Epithelial cell of prostate (primary cell): ENCODE measurements around the gene LRRC26.

Experiments used
- DNase-seq: peaks from one replicate; pipeline ENCODE4 v3.0.0-alpha.2; 2011; ENCODE audit warnings: low read depth, low spot score
- H3K27ac ChIP-seq: fragments of 450-650 bp; 2 replicates; pipeline ENCODE4 v1.5.1; 2017; ENCODE audit warnings: mild to moderate bottlenecking

The LRRC26 gene

GRCh38 chr9:137157618-137158415 lies 12.0 kb downstream of the LRRC26 start:
- no peak for DNase-seq
- no peak overlapping the region for H3K27ac ChIP-seq

GRCh38 chr9:137156567-137157375 lies 13.1 kb downstream of the LRRC26 start:
- DNase-seq, result no peak
- no peak overlapping the region for H3K27ac ChIP-seq

GRCh38 chr9:137152844-137153405 lies 16.9 kb downstream of the LRRC26 start:
- DNase-seq, result no peak
- no peak overlapping the region for H3K27ac ChIP-seq

GRCh38 chr9:137150617-137151457 lies 19.0 kb downstream of the LRRC26 start:
- no peak for DNase-seq

GRCh38 chr9:137149942-137150616 lies 19.8 kb downstream of the LRRC26 start:
- no peak overlapping the region for H3K27ac ChIP-seq
- DNase-seq, result no peak

More at GRCh38 chr9:137150617-137151457, 19.0 kb downstream of the LRRC26 start:
- no peak overlapping the region for H3K27ac ChIP-seq

GRCh38 chr9:137149363-137149762 lies 20.5 kb downstream of the LRRC26 start:
- no peak overlapping the region for H3K27ac ChIP-seq
- no peak for DNase-seq

- no peak for DNase-seq
- no peak overlapping the region for H3K27ac ChIP-seq
Observed at GRCh38 chr9:137148661-137149060, 21.2 kb downstream of the LRRC26 start.

GRCh38 chr9:137148242-137148641 lies 21.6 kb downstream of the LRRC26 start:
- DNase-seq, result no peak
- no peak overlapping the region for H3K27ac ChIP-seq

GRCh38 chr9:137147793-137148160 lies 22.1 kb downstream of the LRRC26 start:
- H3K27ac ChIP-seq, result no peak overlapping the region
- DNase-seq, result no peak

- no peak overlapping the region for H3K27ac ChIP-seq
- DNase-seq, result no peak
Observed at GRCh38 chr9:137147091-137147792, 22.6 kb downstream of the LRRC26 start.

- DNase-seq, result no peak
Observed at GRCh38 chr9:137146527-137146918, 23.3 kb downstream of the LRRC26 start.

GRCh38 chr9:137145731-137146526 lies 23.9 kb downstream of the LRRC26 start:
- DNase-seq, result no peak
- H3K27ac ChIP-seq, result no peak overlapping the region

More at GRCh38 chr9:137146527-137146918, 23.3 kb downstream of the LRRC26 start:
- no peak overlapping the region for H3K27ac ChIP-seq

- no peak overlapping the region for H3K27ac ChIP-seq
- no peak for DNase-seq
Observed at GRCh38 chr9:137143459-137143858, 26.4 kb downstream of the LRRC26 start.

- no peak for DNase-seq
- H3K27ac ChIP-seq, result no peak overlapping the region
Observed at GRCh38 chr9:137141976-137142936, 27.6 kb downstream of the LRRC26 start.

GRCh38 chr9:137141050-137141810 lies 28.6 kb downstream of the LRRC26 start:
- DNase-seq, result no peak
- H3K27ac ChIP-seq, result no peak overlapping the region
